PFSK-1 (cell line): ENCODE results near the gene CLMN.

ENCODE experiments used
- FOXP2 ChIP-seq: optimal IDR thresholded peaks from 2 replicates; pipeline ENCODE3; 2011; ENCODE audit warnings: borderline replicate concordance, control low read depth, inconsistent platforms; ENCODE audit not compliant: insufficient read depth; ENCODE audit errors: extremely low read length, extremely low read depth
- POLR2AphosphoS5 ChIP-seq: IDR thresholded peaks from 2 replicates; pipeline ENCODE4 v1.6.1; 2012; ENCODE audit warnings: low read depth, mild to moderate bottlenecking, control low read depth, low read length, moderate library complexity
- REST ChIP-seq, 2 experiments: IDR thresholded peaks; 2 replicates each; pipeline versions ENCODE4 v1.6.1 to v1.8.0; 2011 to 2012; ENCODE audit warnings: low read depth in 2 of 2, low read length in 2 of 2, control low read depth in 1 of 2, inconsistent platforms in 1 of 2, mild to moderate bottlenecking in 1 of 2, moderate library complexity in 1 of 2; ENCODE audit not compliant: insufficient read depth in 1 of 2

DNA sequence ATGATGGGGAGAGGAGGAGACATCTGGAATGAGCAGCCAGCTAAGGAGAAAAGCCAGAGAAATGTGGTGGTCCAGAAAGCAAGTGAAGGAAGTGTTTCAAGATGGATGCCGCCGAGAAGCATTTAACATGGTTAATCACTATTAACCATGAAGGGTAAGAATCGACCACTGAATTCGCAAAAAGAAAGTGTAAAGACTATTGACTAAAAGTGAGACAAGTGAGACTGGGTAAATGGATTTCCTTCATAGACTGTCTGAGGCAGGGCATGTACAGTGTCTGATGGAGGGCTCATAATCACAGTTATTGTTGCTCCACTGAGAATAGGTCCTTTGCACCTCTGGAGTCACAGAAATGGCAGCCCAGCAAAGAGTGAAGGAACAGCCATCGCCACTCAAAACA, 25.3 kb upstream of the CLMN start:
- TF ChIP-seq REST (IDR thresholded peaks at IDR 0.05; ENCODE audit: insufficient read depth in 1 of 2, low read depth in 2 of 2, low read length in 2 of 2) (no peak), FOXP2 (no peak), POLR2AphosphoS5 (no peak)
